Activated naive CD8-positive, alpha-beta T cell (primary cell): ENCODE data around the gene TSPAN31.
"Not testable (repeated sequence)": the region's sequence is repeated elsewhere in the genome, so short reads cannot be mapped to it uniquely, and the experiment has no call there.

Experiments used
- H3K27ac Mint-ChIP-seq: one replicate; pipeline ENCODE4 v1.8.0; 2021; ENCODE audit warnings: mixed read lengths
- H3K27me3 Mint-ChIP-seq: one replicate; pipeline ENCODE4 v1.8.0; 2021; ENCODE audit warnings: mixed read lengths
- H3K36me3 Mint-ChIP-seq: one replicate; pipeline ENCODE4 v1.8.0; 2021; ENCODE audit warnings: mixed read lengths
- H3K4me1 Mint-ChIP-seq: one replicate; pipeline ENCODE4 v1.8.0; 2021; ENCODE audit warnings: low read depth, mixed read lengths
- H3K4me3 Mint-ChIP-seq: one replicate; pipeline ENCODE4 v1.8.0; 2021; ENCODE audit warnings: mild to moderate bottlenecking, mixed read lengths
- H3K9me3 Mint-ChIP-seq: one replicate; pipeline ENCODE4 v1.8.0; 2021; ENCODE audit warnings: low read depth, mixed read lengths

The TSPAN31 gene

GRCh38 chr12:57744777-57745484 lies at the start of gene TSPAN31:
TSPAN31 (plus strand) TSS chr12:57745039; CDS start chr12:57745155, 116 bp downstream.
- H3K4me3 Mint-ChIP-seq = peak within 1 kb of the TSS; percentile 96
- no peaks in the 10 kb centered on the region for H3K9me3 Mint-ChIP-seq
- no peaks in the 10 kb centered on the region for H3K36me3 Mint-ChIP-seq
- no peaks in the 10 kb centered on the region for H3K27me3 Mint-ChIP-seq
- H3K4me1 Mint-ChIP-seq = peaks cover 54% of the 10 kb centered on the region
- H3K27ac Mint-ChIP-seq = peak within 1 kb of the TSS; percentile 97

- Mint-ChIP-seq H3K27ac (no peak overlapping the region), H3K36me3 (peaks cover 11% of the 10 kb centered on the region), H3K4me1 (peaks cover 4% of the 10 kb centered on the region), H3K4me3 (peak overlapping the region; percentile 58), H3K9me3 (no peaks in the 10 kb centered on the region), H3K27me3 (no peaks in the 10 kb centered on the region)
These were observed 48.9 kb upstream of the TSPAN31 start for GRCh38 chr12:57695770-57696432.

- Mint-ChIP-seq H3K4me1 (peaks cover 4% of the 10 kb centered on the region), H3K9me3 (no peaks in the 10 kb centered on the region), H3K27ac (no peak overlapping the region), H3K27me3 (no peaks in the 10 kb centered on the region), H3K4me3 (no peak overlapping the region), H3K36me3 (peaks cover 14% of the 10 kb centered on the region)
These were observed 47.8 kb upstream of the TSPAN31 start for GRCh38 chr12:57697076-57697475.

- peaks cover 7% of the 10 kb centered on the region for H3K9me3 Mint-ChIP-seq
- H3K27ac Mint-ChIP-seq = no peak overlapping the region
- H3K36me3 Mint-ChIP-seq = peaks cover 25% of the 10 kb centered on the region
- H3K4me1 Mint-ChIP-seq = peaks cover 4% of the 10 kb centered on the region
- H3K4me3 Mint-ChIP-seq = no peak overlapping the region
- H3K27me3 Mint-ChIP-seq = no peaks in the 10 kb centered on the region
These were observed 46.4 kb upstream of the TSPAN31 start for GRCh38 chr12:57698414-57698813.

- Mint-ChIP-seq H3K36me3 (peaks cover 33% of the 10 kb centered on the region), H3K27ac (no peak overlapping the region), H3K4me1 (peaks cover 4% of the 10 kb centered on the region), H3K9me3 (peaks cover 7% of the 10 kb centered on the region), H3K4me3 (no peak overlapping the region), H3K27me3 (no peaks in the 10 kb centered on the region)
These were observed 44.5 kb upstream of the TSPAN31 start for GRCh38 chr12:57700317-57700716.

- Mint-ChIP-seq H3K27me3 (no peaks in the 10 kb centered on the region), H3K4me3 (no peak overlapping the region), H3K27ac (no peak overlapping the region), H3K36me3 (peaks cover 23% of the 10 kb centered on the region), H3K9me3 (peaks cover 7% of the 10 kb centered on the region), H3K4me1 (peaks cover 2% of the 10 kb centered on the region)
These were observed 37.6 kb upstream of the TSPAN31 start for GRCh38 chr12:57707250-57707649.

- no peaks in the 10 kb centered on the region for H3K27me3 Mint-ChIP-seq
- peaks cover 13% of the 10 kb centered on the region for H3K36me3 Mint-ChIP-seq
- H3K9me3 Mint-ChIP-seq = no peaks in the 10 kb centered on the region
- H3K27ac Mint-ChIP-seq = no peak overlapping the region
- no peak overlapping the region for H3K4me3 Mint-ChIP-seq
- H3K4me1 Mint-ChIP-seq = no peaks in the 10 kb centered on the region
These were observed 36.5 kb upstream of the TSPAN31 start for GRCh38 chr12:57708296-57708695.

GRCh38 chr12:57712701-57713100 lies 32.1 kb upstream of the TSPAN31 start:
- H3K9me3 Mint-ChIP-seq = no peaks in the 10 kb centered on the region
- no peaks in the 10 kb centered on the region for H3K27me3 Mint-ChIP-seq
- H3K4me3 Mint-ChIP-seq = no peak overlapping the region
- no peaks in the 10 kb centered on the region for H3K4me1 Mint-ChIP-seq
- no peak overlapping the region for H3K27ac Mint-ChIP-seq
- peaks cover 3% of the 10 kb centered on the region for H3K36me3 Mint-ChIP-seq

GRCh38 chr12:57713209-57713608 lies 31.6 kb upstream of the TSPAN31 start:
- Mint-ChIP-seq H3K4me1 (no peaks in the 10 kb centered on the region), H3K27me3 (no peaks in the 10 kb centered on the region), H3K36me3 (peaks cover 5% of the 10 kb centered on the region), H3K9me3 (no peaks in the 10 kb centered on the region), H3K27ac (no peak overlapping the region), H3K4me3 (no peak overlapping the region)

GRCh38 chr12:57715036-57715748 lies 29.6 kb upstream of the TSPAN31 start:
- H3K4me3 Mint-ChIP-seq, H3K36me3 Mint-ChIP-seq, H3K27ac Mint-ChIP-seq: not testable (repeated sequence)

GRCh38 chr12:57715786-57716185 lies 29.1 kb upstream of the TSPAN31 start:
- H3K36me3 Mint-ChIP-seq = peaks cover 5% of the 10 kb centered on the region
- H3K27ac Mint-ChIP-seq = no peak overlapping the region
- H3K4me1 Mint-ChIP-seq = no peaks in the 10 kb centered on the region
- no peaks in the 10 kb centered on the region for H3K27me3 Mint-ChIP-seq
- no peak overlapping the region for H3K4me3 Mint-ChIP-seq
- H3K9me3 Mint-ChIP-seq = no peaks in the 10 kb centered on the region

More at GRCh38 chr12:57715036-57715748, 29.6 kb upstream of the TSPAN31 start:
- H3K4me1 Mint-ChIP-seq, H3K27me3 Mint-ChIP-seq, H3K9me3 Mint-ChIP-seq: not testable (repeated sequence)

GRCh38 chr12:57716305-57716704 lies 28.5 kb upstream of the TSPAN31 start:
- H3K4me1 Mint-ChIP-seq = no peaks in the 10 kb centered on the region
- no peak overlapping the region for H3K4me3 Mint-ChIP-seq
- H3K9me3 Mint-ChIP-seq = no peaks in the 10 kb centered on the region
- H3K27me3 Mint-ChIP-seq = no peaks in the 10 kb centered on the region
- no peak overlapping the region for H3K27ac Mint-ChIP-seq
- H3K36me3 Mint-ChIP-seq = peaks cover 5% of the 10 kb centered on the region

- Mint-ChIP-seq H3K4me3 (no peak overlapping the region), H3K9me3 (no peaks in the 10 kb centered on the region), H3K27me3 (no peaks in the 10 kb centered on the region), H3K36me3 (peaks cover 2% of the 10 kb centered on the region), H3K27ac (no peak overlapping the region), H3K4me1 (peaks cover 5% of the 10 kb centered on the region)
These were observed 27.7 kb upstream of the TSPAN31 start for GRCh38 chr12:57717131-57717530.

- Mint-ChIP-seq H3K27ac (no peak overlapping the region), H3K27me3 (no peaks in the 10 kb centered on the region), H3K4me3 (no peak overlapping the region), H3K4me1 (peaks cover 8% of the 10 kb centered on the region), H3K36me3 (peaks cover 2% of the 10 kb centered on the region), H3K9me3 (no peaks in the 10 kb centered on the region)
These were observed 26.8 kb upstream of the TSPAN31 start for GRCh38 chr12:57717846-57718640.
